GM12874 (cell line): ENCODE measurements around the gene RABGAP1L.

Source experiments
- CTCF ChIP-seq: IDR thresholded peaks from 2 replicates; pipeline ENCODE4 v1.5.1; 2011; ENCODE audit warnings: low read depth, mild to moderate bottlenecking, control low read depth, low read length, moderate library complexity; ENCODE audit not compliant: insufficient read depth

The RABGAP1L gene

GRCh38 chr1:174999936-175000696 is 840.8 kb downstream of the RABGAP1L start, which contains the start of gene CACYBP:
Gene CACYBP (plus strand): TSS chr1:174999947. CDS start chr1:175000181, 234 bp downstream.
- TF ChIP-seq CTCF, result 0 out of 2 replicates have a peak, but pooled peaks have one; percentile 2

- TF ChIP-seq CTCF, result no peak
Measured at GRCh38 chr1:175000697-175001187, 841.4 kb downstream of the RABGAP1L start.

GRCh38 chr1:175002910-175003517 is 843.7 kb downstream of the RABGAP1L start:
- no peak for TF ChIP-seq CTCF

- TF ChIP-seq CTCF, result no peak
Measured at GRCh38 chr1:175003521-175003920, 844.2 kb downstream of the RABGAP1L start.

GRCh38 chr1:175005085-175005783 is 845.9 kb downstream of the RABGAP1L start:
- no peak for TF ChIP-seq CTCF

- no peak for TF ChIP-seq CTCF
Measured at GRCh38 chr1:175009532-175009931, 850.2 kb downstream of the RABGAP1L start.

GRCh38 chr1:175013445-175013844 is 854.1 kb downstream of the RABGAP1L start:
- TF ChIP-seq CTCF, result no peak
